Raji (cell line): ENCODE results near the gene CORT.

Experiments
- POLR2A ChIP-seq: IDR thresholded peaks from 2 replicates; pipeline ENCODE4 v1.6.1; 2011; ENCODE audit warnings: low read depth, low read length, control low read depth; ENCODE audit not compliant: insufficient read depth

CORT gene

GRCh38 chr1:10470043-10470442 is 20.2 kb downstream of the CORT start:
- no peak for TF ChIP-seq POLR2A

GRCh38 chr1:10471411-10472219 is 21.8 kb downstream of the CORT start:
- TF ChIP-seq POLR2A = no peak

DNA sequence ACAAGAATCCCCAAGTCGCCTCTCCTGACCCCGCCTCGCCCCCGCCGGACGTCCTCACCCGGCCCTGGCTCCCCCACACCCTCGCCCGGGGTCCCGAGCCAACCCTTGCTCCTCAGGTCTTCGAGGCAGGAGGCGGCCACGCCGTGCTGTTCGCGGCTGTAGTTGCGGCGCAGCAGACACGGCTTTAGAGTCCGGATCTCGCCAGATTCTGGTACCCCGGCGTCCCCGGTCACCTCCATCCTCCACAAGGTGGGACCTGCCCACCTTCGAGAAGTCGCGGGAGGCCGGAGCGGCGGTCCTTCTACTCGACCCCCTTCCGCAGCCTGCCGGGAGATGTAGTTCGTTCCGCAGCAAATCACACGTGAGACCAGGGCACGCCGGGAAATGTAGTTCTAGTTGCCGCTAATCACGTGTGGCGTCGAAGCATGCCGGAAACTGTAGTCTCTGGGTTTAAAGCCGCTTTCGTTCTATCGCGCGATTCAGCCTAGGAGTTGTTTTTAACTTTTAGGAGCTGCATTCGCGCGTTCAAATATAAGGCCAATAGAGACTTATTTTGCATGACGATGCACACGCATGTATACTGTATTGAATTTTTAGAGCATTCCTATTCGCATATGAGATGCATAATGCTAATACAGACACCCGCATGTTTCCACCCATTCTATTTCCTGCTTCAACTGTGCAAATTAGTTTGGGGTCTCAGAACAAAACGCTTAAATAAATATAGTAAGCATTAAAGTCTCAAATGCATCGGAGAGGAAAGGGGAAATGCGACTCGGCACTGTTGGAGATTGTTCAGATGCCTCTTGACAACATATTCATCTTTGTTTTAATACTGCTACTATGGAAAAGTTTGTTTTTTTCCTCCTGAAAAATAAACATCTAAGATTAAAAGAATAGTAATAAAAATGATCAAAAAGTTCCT is 22.7 kb downstream of the CORT start, which contains the start of gene DFFA:
Gene DFFA, minus strand, starts transcription at position 310 of the 925 bp plus-strand sequence. Its CDS starts 71 bp downstream, at position 239.
- TF ChIP-seq POLR2A = peak; percentile 98

- TF ChIP-seq POLR2A = no peak
These were observed 23.4 kb downstream of the CORT start for GRCh38 chr1:10473145-10473765.

DNA sequence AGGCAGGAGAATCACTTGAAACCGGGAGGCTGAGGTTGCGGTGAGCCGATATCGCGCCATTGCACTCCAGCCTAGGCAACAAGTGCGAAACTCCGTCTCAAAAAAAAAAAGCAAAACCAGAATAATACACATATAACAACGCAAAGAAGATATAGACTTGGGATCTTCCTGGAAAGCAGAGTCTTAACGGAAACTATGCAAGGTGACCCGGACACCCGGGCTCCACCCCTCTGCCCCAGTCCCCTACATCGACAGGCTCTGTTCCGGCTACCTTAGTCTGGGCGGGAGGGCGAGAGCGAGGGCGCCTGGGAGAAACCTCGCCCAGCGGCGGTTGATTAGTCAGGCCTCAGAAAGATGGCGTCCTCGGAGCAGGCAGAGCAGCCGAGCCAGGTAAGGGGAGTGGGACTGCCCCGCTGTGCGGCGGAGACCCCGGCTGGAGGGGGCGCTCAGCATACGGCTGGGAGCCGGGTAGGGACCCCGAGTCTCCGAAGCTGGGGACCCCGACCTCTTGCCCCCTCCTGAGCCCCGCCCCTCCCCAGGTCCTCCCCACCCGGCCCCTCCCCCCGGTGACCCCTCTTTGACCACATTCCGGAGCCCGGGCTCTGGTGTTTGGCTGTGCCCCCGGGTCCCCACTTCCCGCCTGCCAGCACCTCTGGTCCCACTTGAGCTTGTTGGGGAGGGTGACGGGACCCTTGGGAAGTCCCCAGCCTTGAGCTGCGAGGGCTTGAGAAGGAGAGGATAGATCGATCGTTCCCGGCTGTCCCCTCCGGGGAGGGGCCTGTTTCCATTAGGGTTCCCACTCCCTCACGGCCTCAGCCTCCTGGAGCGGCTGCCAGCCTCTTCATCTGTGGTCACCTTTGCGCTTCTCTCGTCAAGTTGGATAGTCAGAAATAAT is 25.0 kb downstream of the CORT start, which contains the start of gene PEX14:
Gene PEX14, plus strand, starts transcription at position 338 of the 895 bp plus-strand sequence. Its CDS starts 17 bp downstream, at position 355.
- peak; percentile 91 for TF ChIP-seq POLR2A

DNA sequence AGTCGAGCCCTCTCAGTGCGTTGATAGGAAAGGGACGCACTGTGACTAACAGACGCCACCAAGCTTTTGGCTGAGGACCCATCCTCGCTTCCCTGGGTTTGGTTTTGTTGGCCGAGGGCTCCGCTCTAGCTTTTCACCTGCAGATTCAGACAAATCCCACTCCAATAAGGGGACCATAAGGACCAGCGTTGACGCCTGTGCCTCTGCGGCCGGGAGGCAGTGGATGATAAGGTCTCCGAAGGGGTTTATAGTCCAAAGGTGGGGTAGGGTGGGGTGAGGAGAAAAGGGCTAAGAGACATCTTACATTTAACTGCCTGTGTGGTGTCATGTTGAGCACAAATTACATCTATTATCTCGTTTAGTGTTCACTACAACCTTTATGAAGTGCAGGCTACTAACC is 25.7 kb downstream of the CORT start:
- TF ChIP-seq POLR2A = no peak

- no peak for TF ChIP-seq POLR2A
These were observed 29.5 kb downstream of the CORT start for GRCh38 chr1:10479296-10479695.

DNA sequence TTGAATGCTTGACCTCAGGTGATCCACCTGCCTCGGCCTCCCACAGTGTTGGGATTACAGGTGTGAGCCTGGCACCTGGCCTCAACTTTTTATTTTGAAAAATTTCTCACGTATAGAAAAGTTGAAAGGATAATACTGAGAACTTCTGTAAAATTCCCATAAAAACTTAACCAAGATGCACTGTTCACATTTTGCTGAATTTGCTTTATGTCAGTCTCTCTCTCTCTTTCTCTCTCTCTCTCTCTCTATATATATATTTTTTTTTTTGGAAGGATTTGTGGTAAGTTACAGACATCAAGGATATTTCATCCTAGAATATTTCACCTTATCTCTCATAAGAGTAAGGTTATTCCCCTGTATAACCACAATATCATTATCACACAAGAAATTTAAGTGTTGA is 30.8 kb downstream of the CORT start:
- no peak for TF ChIP-seq POLR2A

DNA sequence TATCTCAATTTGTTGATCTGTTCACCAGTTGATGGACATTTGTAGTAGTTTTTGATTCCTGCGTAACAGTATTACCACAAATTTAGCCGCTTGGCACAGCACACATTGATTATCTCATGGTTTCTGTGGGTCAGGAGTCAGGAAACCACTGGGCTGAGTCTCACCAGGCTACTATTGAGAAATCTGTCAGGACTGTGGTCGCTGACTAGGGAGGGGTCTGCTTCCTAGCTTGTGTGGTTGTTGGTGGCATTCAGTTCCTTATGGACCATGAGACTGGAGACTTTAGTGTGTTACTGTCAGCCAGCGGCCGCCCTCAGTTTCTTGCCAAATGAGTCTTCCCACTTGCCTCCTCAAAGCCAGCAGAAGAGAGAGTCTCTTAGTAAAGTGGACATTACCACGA is 34.7 kb downstream of the CORT start:
- TF ChIP-seq POLR2A = no peak

GRCh38 chr1:10489291-10490055 is 39.6 kb downstream of the CORT start:
- no peak for TF ChIP-seq POLR2A

GRCh38 chr1:10490286-10490970 is 40.6 kb downstream of the CORT start:
- no peak for TF ChIP-seq POLR2A

- TF ChIP-seq POLR2A = no peak
These were observed 44.6 kb downstream of the CORT start for GRCh38 chr1:10494418-10494753.

GRCh38 chr1:10494754-10495474 is 45.1 kb downstream of the CORT start:
- TF ChIP-seq POLR2A = no peak

GRCh38 chr1:10495475-10495817 is 45.6 kb downstream of the CORT start:
- no peak for TF ChIP-seq POLR2A
